K562 (cell line): Measurements from ENCODE around the gene CCNJL. TPM values are rescaled to one million over a fixed set of nuclear protein-coding genes. Genes with fewer than 3 reads are reported as not detected.

Experiments used
- ATAC-seq: fragments of 200-7000 bp; cut with Tn5 transposase; 3 replicates; pipeline ENCODE4 v1.9.1; 2020; ENCODE audit warnings: moderate library complexity
- BruUV-seq: library from RNA; stranded (reverse); fragments of 400-500 nt; replicated peaks from 2 replicates; lab custom pipeline; 2021; lab: Mats Ljungman, UMichigan
- CTCF ChIA-PET: fragments of 300-600 bp; formaldehyde crosslinking; extraction: SDS; loops from one replicate; lab custom pipeline; 2021; ENCODE audit warnings: low intra/inter-chr PET ratio; lab: Yijun Ruan, JAX
- POLR2A ChIA-PET: fragments of 300-600, 350-650 bp; sonication (Branson Sonifier 250); formaldehyde crosslinking; extraction: SDS; loops from one replicate; lab custom pipeline; 2021; ENCODE audit warnings: antibody characterized with exemption, inconsistent platforms; lab: Yijun Ruan, JAX
- DNase-seq, 4 experiments: peaks; one replicate each; pipeline versions ENCODE4 v3.0.0 to v3.0.0-alpha.2; 2011 to 2018; ENCODE audit warnings: low spot score in 3 of 4, mixed read lengths in 3 of 4; ENCODE audit errors: extremely low read depth in 1 of 4
- FAIRE-seq: peaks from 2 replicates; lab custom pipeline; 2011; peaks lifted over from hg19 to GRCh38; lab: Jason Lieb, UNC
- H2AFZ ChIP-seq: 2 replicates; pipeline ENCODE4 v1.6.0; 2011; ENCODE audit warnings: low read depth, low read length, control low read depth, inconsistent platforms
- H3K27ac ChIP-seq: fragments of 200-600 bp; 3 replicates; pipeline ENCODE4 v1.8.0; 2011; ENCODE audit warnings: low read depth, mild to moderate bottlenecking, control low read depth, inconsistent platforms, low read length, moderate library complexity, mixed read lengths; ENCODE audit errors: extremely low read depth
- H3K27me3 ChIP-seq, 2 experiments: fragments of 300-600 bp in 1 of 2; 2 replicates in 1 of 2; 3 replicates in 1 of 2; pipeline versions ENCODE4 v1.6.0 to v1.8.0; 2011; ENCODE audit warnings: inconsistent platforms in 2 of 2, low read length in 2 of 2, mild to moderate bottlenecking in 1 of 2, mixed read lengths in 1 of 2, moderate library complexity in 1 of 2; ENCODE audit not compliant: control insufficient read depth in 2 of 2, insufficient read depth in 2 of 2
- H3K36me3 ChIP-seq: fragments of 300-600 bp; 3 replicates; pipeline ENCODE4 v1.8.0; 2011; ENCODE audit warnings: mild to moderate bottlenecking, low read length, inconsistent platforms; ENCODE audit not compliant: control insufficient read depth, insufficient read depth
- H3K4me1 ChIP-seq, 2 experiments: fragments of 200-600 bp in 1 of 2; replicated peaks in 1 of 2; 2 replicates in 1 of 2; 3 replicates in 1 of 2; pipeline versions ENCODE4 v1.5.1 to v1.8.0; 2011; ENCODE audit warnings: inconsistent platforms in 2 of 2, low read length in 2 of 2, mild to moderate bottlenecking in 1 of 2, mixed read lengths in 1 of 2, moderate library complexity in 1 of 2; ENCODE audit not compliant: control insufficient read depth in 2 of 2, insufficient read depth in 2 of 2
- H3K4me2 ChIP-seq: 2 replicates; pipeline ENCODE4 v1.6.1; 2011; ENCODE audit warnings: low read length, control low read depth, inconsistent platforms, mixed read lengths; ENCODE audit not compliant: insufficient read depth
- H3K4me3 ChIP-seq: fragments of 200-600 bp; sonication (generic), shearing (Covaris generic); 2 replicates; pipeline ENCODE4 v1.5.1; 2016; ENCODE audit warnings: control low read depth, inconsistent platforms
- H3K79me2 ChIP-seq: fragments of 200-600 bp; 3 replicates; pipeline ENCODE4 v1.8.0; 2011; ENCODE audit warnings: low read length, inconsistent platforms; ENCODE audit not compliant: control insufficient read depth, insufficient read depth
- H3K9ac ChIP-seq, 2 experiments: 2 replicates each; pipeline versions ENCODE4 v1.6.0 to v1.6.1; 2011; ENCODE audit warnings: low read depth in 2 of 2, low read length in 2 of 2, control low read depth in 1 of 2, inconsistent platforms in 1 of 2, mild to moderate bottlenecking in 1 of 2, mixed read lengths in 1 of 2; ENCODE audit not compliant: insufficient read depth in 1 of 2
- H3K9me1 ChIP-seq: one replicate; pipeline ENCODE4 v1.6.0; 2011; ENCODE audit warnings: inconsistent platforms, mild to moderate bottlenecking, low read length, moderate library complexity; ENCODE audit not compliant: control insufficient read depth, insufficient read depth
- H3K9me3 ChIP-seq: replicated peaks from 2 replicates; pipeline ENCODE4 v1.5.1; 2011; ENCODE audit warnings: low read depth, low read length, inconsistent platforms; ENCODE audit not compliant: control insufficient read depth, insufficient read depth
- H4K20me1 ChIP-seq: replicated peaks from 2 replicates; pipeline ENCODE4 v1.6.1; 2011; ENCODE audit warnings: low read length, inconsistent platforms, mixed read lengths; ENCODE audit not compliant: control insufficient read depth, insufficient read depth
- HDAC6 ChIP-seq: IDR thresholded peaks from 2 replicates; pipeline ENCODE4 v1.6.1; 2012; ENCODE audit warnings: low read depth, mild to moderate bottlenecking, control low read depth, inconsistent platforms, low read length, moderate library complexity
- NR3C1 ChIP-seq: sonication (generic); formaldehyde crosslinking; IDR thresholded peaks from 2 replicates; pipeline ENCODE4 v1.8.1; 2022; ENCODE audit warnings: missing genetic modification reagents
- ZFP36 ChIP-seq: fragments of 150-350 bp; IDR thresholded peaks from 2 replicates; pipeline ENCODE4 v1.6.1; 2018; ENCODE audit warnings: low read length, low read depth; ENCODE audit not compliant: partially characterized antibody
- WGBS: fragments of 100-300 bp; shearing (Covaris generic); methylation state at CpG from one replicate; pipeline ENCODE4 v1.1.6; 2016; ENCODE audit warnings: low coverage, mixed read lengths; ENCODE audit not compliant: insufficient coverage; ENCODE audit errors: missing lambda C conversion rate; 5-methylcytosine and 5-hydroxymethylcytosine counted together
- in situ Hi-C: fragments of 300-500 bp; cut with MboI; formaldehyde crosslinking; loops from 4 replicates; pipeline ENCODE4 v1.15.0; 2018; ENCODE audit warnings: inconsistent platforms, mixed read lengths
- intact Hi-C: fragments of 100-400 bp; cut with micrococcal nuclease; formaldehyde crosslinking; loops from 2 replicates; pipeline ENCODE4 v1.14.2; 2022
- polyA plus RNA-seq, 8 experiments: library from polyadenylated mRNA; depleted of rRNA in 4 of 8; stranded (reverse) in 5 of 8; unstranded in 3 of 8; fragments of >200 nt; fragmentation: Nextera tagmentation in 2 of 8; fragmentation: Illumina TruSeq in 1 of 8; extraction: Ambion mirVana in 2 of 8; extraction: Trizol in 1 of 8; gene quantifications; 2 replicates each; pipeline versions ENCODE4 v1.2.1 to v1.2.3, GENCODE V29; 2011 to 2014; ENCODE audit warnings: inconsistent platforms in 1 of 8, missing spikeins in 1 of 8
- total RNA-seq, 7 experiments: library from RNA; depleted of rRNA in 6 of 7; stranded (reverse); fragments of >200 nt in 6 of 7; fragmentation: Illumina TruSeq in 2 of 7; extraction: Trizol in 2 of 7; gene quantifications; 2 replicates each; pipeline versions ENCODE4 v1.2.1 to v1.2.3, GENCODE V29; 2011 to 2021; ENCODE audit warnings: low replicate concordance in 1 of 7

CCNJL gene
- total and polyA plus RNA-seq, 9 of the 15 experiments (the other 6 are each of a cell fraction or from before 2014, with no cell fraction given), result 0.04 TPM; not detected in 8

DNA sequence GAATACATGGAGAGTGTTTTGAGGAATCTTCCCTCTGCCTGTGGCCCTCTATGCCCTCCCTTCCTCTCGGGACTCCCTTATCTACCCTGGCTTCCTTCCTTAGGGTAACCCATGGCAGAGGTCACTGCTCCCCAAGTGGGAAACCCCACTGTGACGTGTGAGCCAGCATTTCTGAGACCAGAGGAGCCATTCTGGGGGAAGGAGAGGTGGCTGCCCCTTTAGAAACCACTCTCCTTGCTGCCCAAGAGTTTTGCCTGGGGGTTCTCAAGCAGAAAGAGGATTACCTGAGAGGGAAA lies 23.1 kb downstream of the CCNJL start:
- Histone ChIP-seq H3K9me3 (no peaks in the 10 kb centered on the region), H3K4me1 (peaks cover 0 to 4% of the 10 kb centered on the region in 2 experiments; a peak in 1 of 5 replicates), H2AFZ (no peak overlapping the region), H3K9ac (no peak overlapping the region), H3K36me3 (no peaks in the 10 kb centered on the region), H3K27ac (no peak overlapping the region), H4K20me1 (no peaks in the 10 kb centered on the region), H3K9me1 (no peaks in the 10 kb centered on the region), H3K4me2 (no peak overlapping the region), H3K27me3 (peaks cover 51 to 65% of the 10 kb centered on the region in 2 experiments), H3K79me2 (no peaks in the 10 kb centered on the region), H3K4me3 (no peak overlapping the region)
- POLR2A ChIA-PET, result interaction anchor here (1.4 kb wide), 1 partner anchor 10 kb away, joined by 3 read pairs; no protein-coding TSS in a partner anchor
- WGBS, result 0% methylated on average over 2 of the region's 2 CpGs
- CTCF ChIA-PET, result no interaction called here
- DNase-seq, result no peak
- intact Hi-C loops, result loop anchor here (5.0 kb wide), 1 partner anchor 47 kb away; no protein-coding TSS in a partner anchor
- no peak for ATAC-seq
- no peak for TF ChIP-seq NR3C1 (CRISPR knock-in tag)
- in situ Hi-C loops, result no loop called here
- BruUV-seq, result no TSS peak
- no peak for FAIRE-seq

DNA sequence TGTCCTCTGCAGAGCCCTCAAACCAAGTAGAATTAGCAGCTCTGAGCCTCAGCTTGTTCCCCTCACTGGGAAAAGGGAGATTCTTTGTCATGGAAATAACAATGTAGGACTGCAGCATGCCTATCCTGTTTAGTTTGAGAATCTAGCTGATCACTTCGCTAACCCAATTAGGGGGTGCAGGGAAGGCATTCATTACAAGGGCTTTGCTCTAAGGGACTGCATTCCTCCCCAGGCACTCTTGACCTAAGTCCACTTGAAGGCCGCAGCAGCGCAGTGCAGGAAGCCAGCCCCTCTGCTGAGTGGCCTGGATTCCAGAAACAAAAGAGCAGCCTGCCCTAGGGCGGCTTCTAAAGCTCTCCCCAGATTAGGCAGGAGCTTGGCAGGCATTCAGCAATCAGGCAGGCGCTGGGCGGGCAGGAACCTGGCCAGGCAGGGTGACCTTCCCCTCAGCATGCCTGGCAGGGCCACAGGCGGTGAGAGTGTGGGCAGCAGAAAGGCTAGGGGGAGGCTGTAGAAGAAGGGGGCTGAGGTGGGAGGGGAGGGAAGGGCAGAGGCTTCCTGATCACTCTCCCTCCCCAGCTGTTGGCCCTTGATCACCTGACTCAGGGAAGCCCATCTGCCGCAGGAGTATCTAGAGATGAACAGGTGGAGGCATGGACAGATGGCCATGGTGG lies 24.8 kb downstream of the CCNJL start:
- in situ Hi-C loops, result no loop called here
- Histone ChIP-seq H3K9ac (no peak overlapping the region), H4K20me1 (no peaks in the 10 kb centered on the region), H3K36me3 (no peaks in the 10 kb centered on the region)
- no TSS peak for BruUV-seq
- POLR2A ChIA-PET, result interaction anchor here (0.6 kb wide), 1 partner anchor 582 kb away, joined by 3 read pairs; no protein-coding TSS in a partner anchor
- FAIRE-seq, result no peak
- no peak for TF ChIP-seq HDAC6
- TF ChIP-seq ZFP36, result peak; percentile 48
- TF ChIP-seq, all 486 proteins: peak for 1
- CTCF ChIA-PET, result no interaction called here
- H3K4me2 ChIP-seq, result no peak overlapping the region
- DNase-seq (no peak), ATAC-seq (peak; percentile 54)
- H3K4me3 ChIP-seq, result no peak overlapping the region
- H3K79me2 ChIP-seq, result no peaks in the 10 kb centered on the region
- peaks cover 41 to 55% of the 10 kb centered on the region in 2 experiments for H3K27me3 ChIP-seq
- no peak overlapping the region for H2AFZ ChIP-seq
- peaks cover 0 to 4% of the 10 kb centered on the region in 2 experiments; a peak in 1 of 5 replicates for H3K4me1 ChIP-seq
- WGBS, result 2% methylated on average over 7 of the region's 8 CpGs
- intact Hi-C loops, result loop anchor here (5.0 kb wide), 1 partner anchor 45 kb away; no protein-coding TSS in a partner anchor
- no peaks in the 10 kb centered on the region for H3K9me3 ChIP-seq
- no peak overlapping the region for H3K27ac ChIP-seq
- no peaks in the 10 kb centered on the region for H3K9me1 ChIP-seq
